NB4 (cell line): ENCODE data around the gene PTPRD.

Experiments used
- DNase-seq: peaks from one replicate; pipeline ENCODE4 v3.0.0; 2010; ENCODE audit warnings: low read depth
- H3K4me3 ChIP-seq: one replicate; pipeline ENCODE4 v1.5.1; 2011; ENCODE audit warnings: mild to moderate bottlenecking, low read depth, low read length, moderate library complexity
- CTCF ChIP-seq: IDR thresholded peaks from one replicate; pipeline ENCODE4 v1.5.1; 2012; ENCODE audit warnings: low read depth, low read length
- MAX ChIP-seq: IDR thresholded peaks from 2 replicates; pipeline ENCODE4 v1.6.1; 2011; ENCODE audit warnings: low read depth, low read length
- MYC ChIP-seq: IDR thresholded peaks from 2 replicates; pipeline ENCODE4 v1.6.1; 2011; ENCODE audit warnings: low read depth, low read length
- POLR2A ChIP-seq: IDR thresholded peaks from 2 replicates; pipeline ENCODE4 v1.6.1; 2011; ENCODE audit warnings: mild to moderate bottlenecking; ENCODE audit not compliant: insufficient read length; ENCODE audit errors: extremely low read depth

The PTPRD gene

GRCh38 chr9:9585920-9586319 is 1026.9 kb downstream of the PTPRD start:
- no peak overlapping the region for H3K4me3 ChIP-seq
- peak; percentile 17 for DNase-seq
- no peak for TF ChIP-seq POLR2A
- TF ChIP-seq CTCF: no peak
- TF ChIP-seq MYC: no peak
- no peak for TF ChIP-seq MAX

- no peak for DNase-seq
- no peak overlapping the region for H3K4me3 ChIP-seq
- TF ChIP-seq POLR2A (no peak), CTCF (no peak), MYC (no peak), MAX (no peak)
These were observed 1038.7 kb downstream of the PTPRD start for GRCh38 chr9:9574080-9574479.

- no peak for DNase-seq
- TF ChIP-seq MYC (no peak), CTCF (no peak), POLR2A (no peak), MAX (no peak)
These were observed 1047.1 kb downstream of the PTPRD start for GRCh38 chr9:9565700-9566099.

GRCh38 chr9:9563817-9564216 is 1049.0 kb downstream of the PTPRD start:
- DNase-seq: no peak
- no peak overlapping the region for H3K4me3 ChIP-seq
- TF ChIP-seq POLR2A (no peak), CTCF (no peak), MAX (no peak), MYC (no peak)

More at GRCh38 chr9:9565700-9566099, 1047.1 kb downstream of the PTPRD start:
- no peak overlapping the region for H3K4me3 ChIP-seq

- H3K4me3 ChIP-seq: no peak overlapping the region
- no peak for DNase-seq
- TF ChIP-seq CTCF (no peak), MAX (no peak), POLR2A (no peak), MYC (no peak)
These were observed 1052.3 kb downstream of the PTPRD start for GRCh38 chr9:9560382-9561035.
